Sigmoid colon (tissue), 7 donors: ENCODE measurements around the gene HIPK4. TPM values are rescaled to one million over a fixed set of nuclear protein-coding genes. Genes with fewer than 3 reads are reported as not detected.

Source experiments
- DNase-seq: peaks from one replicate; pipeline ENCODE4 v3.0.0-alpha.2; 2019
- H3K27ac ChIP-seq, 4 donors: fragments of 200-600 bp; sonication (generic); one replicate each; pipeline ENCODE4 v1.5.1; 2016 to 2019; ENCODE audit warnings: mild to moderate bottlenecking in 1 of 4
- H3K27me3 ChIP-seq, 3 donors: fragments of 200-600 bp; sonication (generic); one replicate each; pipeline ENCODE4 v1.5.1; 2019; ENCODE audit warnings: mild to moderate bottlenecking in 1 of 3
- H3K36me3 ChIP-seq, 4 donors: fragments of 200-600 bp; sonication (generic); one replicate each; pipeline ENCODE4 v1.5.1; 2016 to 2019
- H3K4me1 ChIP-seq, 4 donors: fragments of 200-600 bp; sonication (generic); one replicate each; pipeline ENCODE4 v1.5.1; 2017 to 2019
- H3K4me3 ChIP-seq, 4 donors: fragments of 200-600 bp; sonication (generic); one replicate each; pipeline ENCODE4 v1.5.1; 2017 to 2019; ENCODE audit warnings: mild to moderate bottlenecking in 2 of 4, moderate library complexity in 1 of 4
- H3K9me3 ChIP-seq, 4 donors: fragments of 200-600 bp in 3 of 4; sonication (generic) in 3 of 4; one replicate each; pipeline versions ENCODE4 v1.5.1 to v1.6.1; 2013 to 2019
- EP300 ChIP-seq, 4 donors: sonication (generic); formaldehyde crosslinking; IDR thresholded peaks; one replicate each; pipeline ENCODE4 v1.6.1; 2017; ENCODE audit warnings: antibody characterized with exemption in 4 of 4
- POLR2A ChIP-seq, 2 donors: fragments of 450-650 bp; IDR thresholded peaks; one replicate each; pipeline ENCODE4 v1.6.1; 2016; ENCODE audit warnings: antibody characterized with exemption in 2 of 2, mild to moderate bottlenecking in 2 of 2, moderate library complexity in 2 of 2
- POLR2AphosphoS5 ChIP-seq, 4 donors: sonication (generic); formaldehyde crosslinking; IDR thresholded peaks; one replicate each; pipeline ENCODE4 v1.6.1; 2017; ENCODE audit warnings: antibody characterized with exemption in 4 of 4
- WGBS, 2 donors: extraction: QIAGEN DNeasy Blood & Tissue Kit; methylation state at CpG; one replicate each; pipeline ENCODE4 v1.1.7; 2013; 5-methylcytosine and 5-hydroxymethylcytosine counted together
- intact Hi-C: fragments of 100-400 bp; cut with DNase I; formaldehyde crosslinking; loops from one replicate; pipeline ENCODE4 v1.15.1; 2023
- polyA plus RNA-seq, 3 donors: library from polyadenylated mRNA; stranded (reverse); fragments of 200-250 nt; gene quantifications; one replicate each; pipeline ENCODE4 v1.2.3, GENCODE V29; 2013
- total RNA-seq, 4 donors: library from RNA; depleted of rRNA; stranded (reverse); fragments of >200 nt; gene quantifications; one replicate each; pipeline ENCODE4 v1.1.0, GENCODE V29; 2016
- TF ChIP-seq, protein P1 (sequence below), 4 experiments: fragments of 450-650 bp in 3 of 4; fragments of 200-600 bp in 1 of 4; IDR thresholded peaks; one replicate each; pipeline ENCODE4 v1.5.1; 2016 to 2019; ENCODE audit warnings: antibody characterized with exemption in 4 of 4, mild to moderate bottlenecking in 3 of 4, moderate library complexity in 2 of 4
- donor health status: healthy with polysubstance abuse.
- donor health status: Bipolar disorder and iron deficiency.
- donor health status: healthy.

Gene HIPK4
- total and polyA plus RNA-seq, 7 donors = 0.06 to 0.36 (median 0.14) TPM; not detected in 4

DNA sequence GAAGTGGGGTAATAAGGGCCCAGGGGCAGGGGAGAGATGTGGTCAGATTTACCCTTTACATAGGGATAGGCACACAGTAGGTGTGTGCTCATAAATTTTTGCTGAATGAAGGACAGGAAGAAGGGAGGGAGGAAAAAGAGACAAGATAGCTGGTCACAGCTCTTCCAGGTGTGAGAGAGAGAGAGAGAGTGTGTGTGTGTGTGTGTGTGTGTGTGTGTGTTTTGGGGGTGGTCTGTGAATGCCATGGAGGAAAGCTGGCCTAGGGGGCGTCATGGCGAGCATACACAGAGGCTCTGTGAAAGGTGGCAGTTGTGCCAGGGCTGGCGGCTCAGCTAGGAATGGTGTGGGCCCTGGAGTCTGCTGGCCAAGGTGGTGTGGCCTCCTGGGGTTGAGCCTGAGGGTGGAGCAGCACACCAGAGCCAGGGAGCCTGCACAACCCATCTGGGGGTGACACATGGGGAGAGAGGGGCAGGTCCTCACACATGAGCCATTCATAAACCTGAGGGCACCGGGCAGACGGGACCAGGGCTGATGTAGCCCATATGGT lies 29.2 kb upstream of the HIPK4 start:
- WGBS, 2 donors = 77 to 82% methylated on average over 5 of the region's 5 CpGs
- no peak for TF ChIP-seq POLR2A (IDR thresholded peaks at IDR 0.05)
- TF ChIP-seq EP300 (IDR thresholded peaks at IDR 0.05) = no peak
- no peak for TF ChIP-seq POLR2AphosphoS5 (IDR thresholded peaks at IDR 0.05)
- TF ChIP-seq, protein P1, sequence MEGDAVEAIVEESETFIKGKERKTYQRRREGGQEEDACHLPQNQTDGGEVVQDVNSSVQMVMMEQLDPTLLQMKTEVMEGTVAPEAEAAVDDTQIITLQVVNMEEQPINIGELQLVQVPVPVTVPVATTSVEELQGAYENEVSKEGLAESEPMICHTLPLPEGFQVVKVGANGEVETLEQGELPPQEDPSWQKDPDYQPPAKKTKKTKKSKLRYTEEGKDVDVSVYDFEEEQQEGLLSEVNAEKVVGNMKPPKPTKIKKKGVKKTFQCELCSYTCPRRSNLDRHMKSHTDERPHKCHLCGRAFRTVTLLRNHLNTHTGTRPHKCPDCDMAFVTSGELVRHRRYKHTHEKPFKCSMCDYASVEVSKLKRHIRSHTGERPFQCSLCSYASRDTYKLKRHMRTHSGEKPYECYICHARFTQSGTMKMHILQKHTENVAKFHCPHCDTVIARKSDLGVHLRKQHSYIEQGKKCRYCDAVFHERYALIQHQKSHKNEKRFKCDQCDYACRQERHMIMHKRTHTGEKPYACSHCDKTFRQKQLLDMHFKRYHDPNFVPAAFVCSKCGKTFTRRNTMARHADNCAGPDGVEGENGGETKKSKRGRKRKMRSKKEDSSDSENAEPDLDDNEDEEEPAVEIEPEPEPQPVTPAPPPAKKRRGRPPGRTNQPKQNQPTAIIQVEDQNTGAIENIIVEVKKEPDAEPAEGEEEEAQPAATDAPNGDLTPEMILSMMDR (IDR thresholded peaks at IDR 0.05) = no peak
- Histone ChIP-seq H3K27me3 (no peaks in the 10 kb centered on the region), H3K9me3 (no peaks in the 10 kb centered on the region), H3K4me1 (peaks cover 0 to 29% (median 29%) of the 10 kb centered on the region in 4 donors), H3K27ac (no peak overlapping the region), H3K4me3 (no peak overlapping the region), H3K36me3 (peaks cover 6 to 12% (median 9%) of the 10 kb centered on the region in 4 donors)
- intact Hi-C loops = no loop called here
- DNase-seq = no peak

GRCh38 chr19:40418040-40418439 lies 28.1 kb upstream of the HIPK4 start:
- WGBS, 2 donors = 90% methylated on average over 3 of the region's 3 CpGs
- peaks cover 0 to 18% (median 18%) of the 10 kb centered on the region in 4 donors for H3K4me1 ChIP-seq
- no peak overlapping the region for H3K4me3 ChIP-seq
- H3K9me3 ChIP-seq = no peaks in the 10 kb centered on the region
- intact Hi-C loops = no loop called here
- DNase-seq = no peak
- TF ChIP-seq, protein P1 (IDR thresholded peaks at IDR 0.05) = no peak
- TF ChIP-seq POLR2A (IDR thresholded peaks at IDR 0.05) (no peak), EP300 (IDR thresholded peaks at IDR 0.05) (no peak), POLR2AphosphoS5 (IDR thresholded peaks at IDR 0.05) (no peak)
- H3K27ac ChIP-seq = peak overlapping the region in 3 of 4 donors; percentile 60 to 67 (median 65)
- H3K36me3 ChIP-seq = peaks cover 3 to 9% (median 7%) of the 10 kb centered on the region in 4 donors
- H3K27me3 ChIP-seq = no peaks in the 10 kb centered on the region

DNA sequence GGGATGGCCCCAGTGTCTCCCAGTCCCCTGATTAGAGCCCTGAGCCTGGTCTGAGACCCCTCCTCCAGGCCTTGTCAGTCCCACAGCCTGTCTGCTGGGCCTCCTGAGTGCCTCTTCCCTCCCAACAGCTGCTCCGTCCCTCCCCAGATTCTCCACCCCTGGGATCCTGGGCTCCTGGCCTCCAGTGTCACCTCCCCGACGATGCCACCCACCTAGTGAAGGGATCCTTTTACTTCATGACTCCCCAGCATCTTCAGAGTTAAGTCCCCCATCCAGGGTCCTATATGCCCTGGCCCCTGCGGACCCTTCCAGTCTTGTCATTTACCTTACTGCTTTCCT lies 27.6 kb upstream of the HIPK4 start:
- Histone ChIP-seq H3K9me3 (no peaks in the 10 kb centered on the region), H3K4me1 (peaks cover 0 to 14% (median 13%) of the 10 kb centered on the region in 4 donors), H3K27ac (peak overlapping the region; percentile 60 to 67 (median 65)), H3K4me3 (no peak overlapping the region), H3K36me3 (peaks cover 0 to 4% (median 2%) of the 10 kb centered on the region in 4 donors), H3K27me3 (no peaks in the 10 kb centered on the region)
- no peak for TF ChIP-seq POLR2AphosphoS5 (IDR thresholded peaks at IDR 0.05)
- TF ChIP-seq POLR2A (IDR thresholded peaks at IDR 0.05) = no peak
- no peak for TF ChIP-seq EP300 (IDR thresholded peaks at IDR 0.05)
- TF ChIP-seq, protein P1 (IDR thresholded peaks at IDR 0.05) = no peak
- 82 to 83% methylated on average over 4 of the region's 4 CpGs for WGBS, 2 donors
- no peak for DNase-seq
- intact Hi-C loops = no loop called here

DNA sequence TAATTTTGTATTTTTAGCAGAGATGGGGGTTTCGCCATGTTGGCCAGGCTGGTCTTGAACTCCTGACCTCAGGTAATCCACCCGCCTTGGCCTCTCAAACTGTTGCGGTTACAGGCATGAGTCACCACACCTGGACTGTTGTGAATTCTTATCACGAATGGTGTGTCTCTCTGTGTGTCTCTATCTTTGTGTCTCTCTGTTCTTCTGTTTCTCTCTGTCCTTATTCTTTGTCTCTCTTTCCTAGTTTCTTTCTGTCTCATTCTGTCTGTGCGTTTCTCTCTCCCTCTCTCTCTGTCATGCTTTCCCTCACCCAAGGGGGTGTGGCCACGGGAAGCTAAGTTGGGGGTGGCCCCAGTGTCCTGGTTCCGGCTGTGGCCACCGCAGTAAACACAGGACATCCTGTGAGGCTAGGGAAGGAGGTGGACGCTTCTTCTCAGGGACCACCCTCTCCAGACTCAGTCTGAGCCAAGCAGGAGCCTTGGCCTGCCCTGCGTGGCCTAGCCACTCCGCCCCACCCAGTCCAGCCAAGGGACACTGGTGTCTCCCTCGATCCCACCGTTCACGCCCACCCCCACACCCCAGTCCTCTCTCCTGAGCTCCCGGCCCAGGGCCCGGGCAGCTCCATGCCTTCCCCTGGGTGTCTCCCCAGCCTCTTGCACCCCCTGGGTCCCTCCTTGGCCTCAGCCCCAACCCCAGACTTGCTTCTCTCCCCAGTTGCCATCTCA lies 27.1 kb upstream of the HIPK4 start:
- H3K27ac ChIP-seq = peak overlapping the region; percentile 60 to 67 (median 65)
- no peak overlapping the region for H3K4me3 ChIP-seq
- intact Hi-C loops = no loop called here
- H3K4me1 ChIP-seq = peaks cover 0 to 9% (median 8%) of the 10 kb centered on the region in 4 donors
- no peaks in the 10 kb centered on the region for H3K36me3 ChIP-seq
- DNase-seq = peak; percentile 85
- TF ChIP-seq EP300 (IDR thresholded peaks at IDR 0.05) (no peak), POLR2AphosphoS5 (IDR thresholded peaks at IDR 0.05) (peak in 3 of 4 donors; percentile 52 to 70 (median 66)), POLR2A (IDR thresholded peaks at IDR 0.05) (peak in 1 of 2 donors; percentile 31)
- TF ChIP-seq, protein P1 (IDR thresholded peaks at IDR 0.05) = no peak
- H3K27me3 ChIP-seq = no peaks in the 10 kb centered on the region
- WGBS, 2 donors = 41 to 53% methylated on average over 16 of the region's 16 CpGs
- H3K9me3 ChIP-seq = no peaks in the 10 kb centered on the region
